Brain microvascular endothelial cell (primary cell): ENCODE data around the gene COL2A1.

Experiments used
- DNase-seq: peaks from one replicate; pipeline ENCODE4 v3.0.0-alpha.2; 2020
- H3K27ac ChIP-seq: fragments of 250-450 bp; sonication (Bioruptor Pico); 2 replicates; pipeline ENCODE4 v1.5.1; 2020; ENCODE audit warnings: mild to moderate bottlenecking, moderate library complexity
- H3K27me3 ChIP-seq: fragments of 250-450 bp; sonication (Bioruptor Pico); replicated peaks from 2 replicates; pipeline ENCODE4 v1.5.1; 2020; ENCODE audit warnings: mild to moderate bottlenecking
- H3K36me3 ChIP-seq: fragments of 250-450 bp; sonication (Bioruptor Pico); replicated peaks from 2 replicates; pipeline ENCODE4 v1.5.1; 2020; ENCODE audit warnings: mild to moderate bottlenecking
- H3K4me3 ChIP-seq: 2 replicates; pipeline ENCODE4 v1.5.1; 2011; ENCODE audit warnings: low read depth, mild to moderate bottlenecking, control low read depth, low read length, moderate library complexity
- in situ Hi-C: cut with HindIII; loops from 2 replicates; pipeline ENCODE4 v1.10.0; 2017; ENCODE audit warnings: low sequenced_read_pairs, low pct_ligation_motif_present
- TF ChIP-seq, protein P1 (sequence below): IDR thresholded peaks from 2 replicates; pipeline ENCODE4 v1.5.1; 2011; ENCODE audit warnings: low read depth, mild to moderate bottlenecking, moderate library complexity, low read length, control low read depth, inconsistent platforms; ENCODE audit errors: missing control alignments

Gene COL2A1

DNA sequence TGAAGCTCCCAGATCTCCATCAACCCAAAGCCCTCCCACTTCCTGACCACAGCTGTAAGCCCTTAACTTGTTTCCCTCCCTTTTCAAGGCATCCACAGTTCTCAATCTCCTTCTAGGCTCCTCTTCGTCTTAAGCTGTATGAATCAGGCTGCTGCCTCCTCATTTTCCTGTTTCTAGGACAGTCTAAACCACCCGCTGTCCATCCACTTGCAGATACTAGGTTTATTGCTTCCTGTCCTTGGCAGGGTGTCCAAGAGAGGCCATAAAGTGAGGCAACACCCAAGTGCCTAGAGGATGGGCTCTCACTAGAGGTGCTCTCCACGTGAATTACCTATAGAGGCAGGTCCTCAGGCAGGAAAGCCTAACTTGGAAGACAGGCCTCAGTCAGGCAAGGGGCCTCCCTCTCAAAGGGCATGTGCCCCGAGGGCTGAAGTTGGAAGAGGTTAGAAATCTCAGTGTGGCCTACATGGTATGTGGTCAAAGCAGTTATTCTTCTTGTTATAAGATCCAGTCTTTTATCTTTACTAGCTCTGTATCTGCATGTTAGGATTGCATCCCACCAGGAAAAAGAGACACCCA lies 49.7 kb downstream of the COL2A1 start:
- H3K36me3 ChIP-seq: no peaks in the 10 kb centered on the region
- no peak overlapping the region for H3K27ac ChIP-seq
- TF ChIP-seq, protein P1, sequence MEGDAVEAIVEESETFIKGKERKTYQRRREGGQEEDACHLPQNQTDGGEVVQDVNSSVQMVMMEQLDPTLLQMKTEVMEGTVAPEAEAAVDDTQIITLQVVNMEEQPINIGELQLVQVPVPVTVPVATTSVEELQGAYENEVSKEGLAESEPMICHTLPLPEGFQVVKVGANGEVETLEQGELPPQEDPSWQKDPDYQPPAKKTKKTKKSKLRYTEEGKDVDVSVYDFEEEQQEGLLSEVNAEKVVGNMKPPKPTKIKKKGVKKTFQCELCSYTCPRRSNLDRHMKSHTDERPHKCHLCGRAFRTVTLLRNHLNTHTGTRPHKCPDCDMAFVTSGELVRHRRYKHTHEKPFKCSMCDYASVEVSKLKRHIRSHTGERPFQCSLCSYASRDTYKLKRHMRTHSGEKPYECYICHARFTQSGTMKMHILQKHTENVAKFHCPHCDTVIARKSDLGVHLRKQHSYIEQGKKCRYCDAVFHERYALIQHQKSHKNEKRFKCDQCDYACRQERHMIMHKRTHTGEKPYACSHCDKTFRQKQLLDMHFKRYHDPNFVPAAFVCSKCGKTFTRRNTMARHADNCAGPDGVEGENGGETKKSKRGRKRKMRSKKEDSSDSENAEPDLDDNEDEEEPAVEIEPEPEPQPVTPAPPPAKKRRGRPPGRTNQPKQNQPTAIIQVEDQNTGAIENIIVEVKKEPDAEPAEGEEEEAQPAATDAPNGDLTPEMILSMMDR: no peak
- no peak overlapping the region for H3K4me3 ChIP-seq
- in situ Hi-C loops: no loop called here
- no peak for DNase-seq
- H3K27me3 ChIP-seq: no peaks in the 10 kb centered on the region

DNA sequence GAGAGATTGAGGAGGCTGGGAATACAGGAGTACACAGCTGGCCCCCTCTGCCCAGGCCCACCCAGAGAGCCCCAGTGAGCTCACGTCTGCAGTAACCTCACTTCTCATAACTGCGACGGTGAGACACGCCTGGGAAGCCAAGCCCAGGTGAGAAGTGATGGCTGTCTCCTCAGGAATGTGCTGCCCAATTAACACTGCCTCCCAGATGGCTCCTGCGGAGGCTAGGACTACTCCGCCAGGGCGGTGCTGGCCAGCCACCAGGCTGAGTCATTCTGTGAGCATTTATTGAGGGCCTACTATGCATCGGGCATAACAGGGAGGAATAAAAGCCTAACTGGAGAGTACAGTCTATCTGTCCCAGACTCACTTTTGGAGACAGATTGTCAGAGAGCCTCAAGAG lies 50.2 kb downstream of the COL2A1 start:
- Histone ChIP-seq H3K4me3 (no peak overlapping the region), H3K36me3 (no peaks in the 10 kb centered on the region), H3K27ac (no peak overlapping the region), H3K27me3 (no peaks in the 10 kb centered on the region)
- in situ Hi-C loops: no loop called here
- DNase-seq: no peak
- TF ChIP-seq, protein P1: no peak

DNA sequence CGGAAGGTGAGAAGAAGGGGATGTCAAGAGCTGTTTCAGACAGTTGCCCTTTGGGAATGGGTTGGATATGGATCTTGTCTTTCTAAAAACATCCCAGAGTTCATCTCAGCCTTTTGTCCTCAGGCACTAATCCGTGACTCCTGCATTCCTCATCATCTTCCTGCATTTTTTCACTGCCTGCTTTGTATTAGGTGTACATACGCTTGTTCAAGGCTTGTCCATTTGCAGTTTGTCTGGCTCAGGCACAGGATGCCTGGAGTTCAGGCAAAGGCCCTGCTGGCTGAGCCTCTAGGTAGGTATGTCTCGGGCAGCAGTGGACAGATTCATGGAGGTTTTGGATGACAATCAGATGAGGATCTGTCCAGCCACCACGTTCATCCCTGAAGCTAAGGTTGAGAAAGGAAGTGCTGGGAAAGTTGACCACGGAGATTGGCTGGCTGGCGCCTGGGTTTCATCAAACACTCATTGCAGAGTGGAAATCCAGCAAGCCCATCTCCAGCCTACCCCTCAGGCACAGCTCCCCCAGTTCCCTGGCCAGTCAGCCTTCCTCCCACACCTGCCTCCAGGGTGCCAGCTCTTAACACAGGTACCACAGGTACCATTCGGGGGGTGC lies 53.3 kb downstream of the COL2A1 start:
- Histone ChIP-seq H3K27me3 (no peaks in the 10 kb centered on the region), H3K36me3 (no peaks in the 10 kb centered on the region), H3K4me3 (no peak overlapping the region), H3K27ac (no peak overlapping the region)
- DNase-seq: no peak
- TF ChIP-seq, protein P1: no peak
- in situ Hi-C loops: no loop called here

DNA sequence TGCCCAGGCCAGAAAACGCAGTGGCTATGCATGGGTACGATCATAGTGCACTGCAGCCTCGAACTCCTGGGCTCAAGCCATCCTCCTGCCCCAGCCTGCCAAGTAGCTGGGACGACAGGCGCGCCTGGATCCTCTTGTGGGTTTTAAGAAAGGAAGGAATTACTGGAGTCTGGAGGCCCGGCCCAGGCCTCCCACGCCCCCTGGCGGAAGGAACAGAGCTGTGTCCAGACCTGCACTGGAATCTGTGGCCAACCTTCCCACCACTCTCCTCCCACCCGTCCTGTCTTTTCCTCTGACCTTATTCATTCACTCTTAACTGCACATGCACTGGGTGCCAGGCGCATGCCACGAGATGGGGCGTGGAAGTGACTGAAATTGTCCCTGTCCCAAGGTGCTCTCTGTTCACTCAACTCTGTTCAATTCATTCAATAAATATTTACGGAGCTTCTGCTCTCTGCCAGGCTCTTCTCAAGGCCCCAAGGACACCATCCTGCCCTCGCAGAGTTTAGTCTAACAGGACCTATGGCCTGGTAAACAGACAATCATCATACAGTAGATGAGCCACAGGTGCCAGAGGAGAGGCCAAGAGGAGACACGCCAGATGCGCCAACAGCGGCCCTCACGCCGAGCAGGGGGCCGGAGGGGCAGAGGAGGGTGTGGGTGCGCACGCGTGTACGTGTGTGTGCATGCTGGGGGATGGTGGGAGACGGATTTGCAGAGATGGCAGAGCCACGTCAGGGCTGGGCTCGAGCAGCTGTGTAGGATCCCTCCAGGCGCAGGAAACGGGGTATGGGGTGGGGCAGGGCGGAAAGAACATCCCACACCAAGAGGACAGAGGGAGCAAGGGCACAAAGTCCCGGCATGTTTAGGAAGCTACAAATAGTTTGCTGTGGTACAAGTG lies 54.6 kb downstream of the COL2A1 start:
- DNase-seq: peak; percentile 61
- Histone ChIP-seq H3K4me3 (no peak overlapping the region), H3K27ac (no peak overlapping the region), H3K36me3 (no peaks in the 10 kb centered on the region), H3K27me3 (no peaks in the 10 kb centered on the region)
- TF ChIP-seq, protein P1: peak; percentile 94
- in situ Hi-C loops: no loop called here

DNA sequence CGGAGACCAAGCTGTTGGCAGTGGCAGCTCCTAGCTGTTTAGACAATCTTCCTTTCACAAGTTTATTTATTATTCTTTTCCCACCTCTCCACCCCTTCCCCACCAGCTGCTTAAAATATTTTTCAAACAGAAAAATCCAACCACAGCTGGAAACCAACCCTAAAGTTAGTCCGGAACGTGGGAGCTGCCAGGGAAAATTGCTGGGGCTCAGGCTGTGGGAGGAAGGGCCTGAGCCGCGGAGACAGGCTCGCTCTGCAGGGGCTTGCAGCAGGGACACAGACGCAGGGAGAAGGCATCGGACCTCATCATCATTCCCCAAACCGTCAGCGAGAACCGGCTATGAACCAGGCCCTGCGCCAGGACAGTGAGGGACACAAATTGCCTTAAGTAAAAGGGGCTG lies 56.9 kb downstream of the COL2A1 start:
- in situ Hi-C loops: no loop called here
- TF ChIP-seq, protein P1: no peak

More for the DNA sequence above, 56.9 kb downstream of the COL2A1 start:
- no peaks in the 10 kb centered on the region for H3K27me3 ChIP-seq
- H3K4me3 ChIP-seq: no peak overlapping the region
- H3K36me3 ChIP-seq: no peaks in the 10 kb centered on the region
- H3K27ac ChIP-seq: no peak overlapping the region
- no peak for DNase-seq
